Panc1 (cell line): ENCODE data around the gene CDC45. TPM values are rescaled to one million over a fixed set of nuclear protein-coding genes. Genes with fewer than 3 reads are reported as not detected.
"Not testable (repeated sequence)": the region's sequence is repeated elsewhere in the genome, so short reads cannot be mapped to it uniquely, and the experiment has no call there.

Source experiments
- ATAC-seq: fragments of 200-7000 bp; cut with Tn5 transposase; 2 replicates; pipeline ENCODE4 v1.9.1; 2020; ENCODE audit warnings: mild to moderate bottlenecking, moderate library complexity
- BruUV-seq: library from RNA; stranded (reverse); fragments of 400-500 nt; replicated peaks from 2 replicates; lab custom pipeline; 2021; lab: Mats Ljungman, UMichigan
- CTCF ChIA-PET: fragments of 300-600 bp; sonication (Branson Sonifier 250); formaldehyde crosslinking; loops from one replicate; lab custom pipeline; 2022; ENCODE audit warnings: antibody characterized with exemption; lab: Charles Lee
- POLR2A ChIA-PET: fragments of 300-600 bp; sonication (Branson Sonifier 250); formaldehyde crosslinking; loops from one replicate; lab custom pipeline; 2022; ENCODE audit warnings: antibody characterized with exemption; lab: Charles Lee
- DNase-seq: peaks from one replicate; pipeline ENCODE4 v3.0.0-alpha.2; 2010; ENCODE audit warnings: low read depth, low spot score
- H3K27ac ChIP-seq: 2 replicates; pipeline ENCODE4 v1.5.1; 2011; ENCODE audit warnings: mild to moderate bottlenecking, low read length, inconsistent platforms
- H3K27me3 ChIP-seq: fragments of 200-500 bp; sonication (Bioruptor generic); 2 replicates; pipeline ENCODE4 v1.6.0; 2014; ENCODE audit warnings: low read length, inconsistent platforms; ENCODE audit not compliant: control insufficient read depth, insufficient read depth
- H3K36me3 ChIP-seq: fragments of 200-500 bp; sonication (Bioruptor generic); 2 replicates; pipeline ENCODE4 v1.5.1; 2014; ENCODE audit warnings: inconsistent platforms, mild to moderate bottlenecking, low read length, moderate library complexity; ENCODE audit not compliant: control insufficient read depth, insufficient read depth
- H3K4me1 ChIP-seq: 2 replicates; pipeline ENCODE4 v1.5.1; 2011; ENCODE audit warnings: inconsistent platforms, mild to moderate bottlenecking, low read length, moderate library complexity; ENCODE audit not compliant: control insufficient read depth, insufficient read depth
- H3K4me3 ChIP-seq, 2 experiments: 2 replicates each; pipeline ENCODE4 v1.5.1; 2011 to 2012; ENCODE audit warnings: low read depth in 2 of 2, low read length in 2 of 2, mild to moderate bottlenecking in 2 of 2, inconsistent platforms in 1 of 2, moderate library complexity in 1 of 2
- H3K9me3 ChIP-seq: fragments of 200-500 bp; sonication (Bioruptor generic); 2 replicates; pipeline ENCODE4 v1.5.1; 2014; ENCODE audit warnings: low read depth, mild to moderate bottlenecking, inconsistent platforms, low read length, moderate library complexity; ENCODE audit not compliant: control insufficient read depth, insufficient read depth
- POLR2AphosphoS5 ChIP-seq: IDR thresholded peaks from 2 replicates; pipeline ENCODE4 v1.6.1; 2012; ENCODE audit warnings: mild to moderate bottlenecking, low read depth, low read length, moderate library complexity
- SIN3A ChIP-seq: IDR thresholded peaks from 2 replicates; pipeline ENCODE4 v1.6.1; 2012; ENCODE audit warnings: low read depth, mild to moderate bottlenecking, low read length, moderate library complexity, borderline replicate concordance; ENCODE audit not compliant: insufficient read depth
- TCF7L2 ChIP-seq: IDR thresholded peaks from 2 replicates; pipeline ENCODE4 v1.6.1; 2011; ENCODE audit warnings: mild to moderate bottlenecking, low read depth, low read length, inconsistent platforms
- in situ Hi-C: cut with HindIII; loops from 2 replicates; pipeline ENCODE4 v1.10.0; 2016; ENCODE audit warnings: low sequenced_read_pairs, low pct_unique_long_range_greater_than_20kb
- intact Hi-C: fragments of 100-400 bp; cut with micrococcal nuclease; formaldehyde crosslinking; loops from one replicate; pipeline ENCODE4 v1.10.0; 2022; ENCODE audit not compliant: unreplicated experiment
- total RNA-seq: library from RNA; stranded (reverse); gene quantifications from one replicate; pipeline ENCODE4 v1.2.1, GENCODE V29; 2021; ENCODE audit not compliant: unreplicated experiment
- TF ChIP-seq, protein P1 (sequence below), 2 experiments: IDR thresholded peaks; 2 replicates each; pipeline ENCODE4 v1.6.1; 2011 to 2012; ENCODE audit warnings: low read depth in 2 of 2, control low read depth in 1 of 2, low read length in 1 of 2, mild to moderate bottlenecking in 1 of 2, moderate library complexity in 1 of 2; ENCODE audit not compliant: insufficient read depth in 1 of 2
- TF ChIP-seq, protein P2 (sequence below): fragments of 450-650 bp; IDR thresholded peaks from 2 replicates; pipeline ENCODE4 v1.5.1; 2017; ENCODE audit warnings: mild to moderate bottlenecking

Gene CDC45
- total RNA-seq, 1 experiment from 2014 or later: 26.1 TPM

DNA sequence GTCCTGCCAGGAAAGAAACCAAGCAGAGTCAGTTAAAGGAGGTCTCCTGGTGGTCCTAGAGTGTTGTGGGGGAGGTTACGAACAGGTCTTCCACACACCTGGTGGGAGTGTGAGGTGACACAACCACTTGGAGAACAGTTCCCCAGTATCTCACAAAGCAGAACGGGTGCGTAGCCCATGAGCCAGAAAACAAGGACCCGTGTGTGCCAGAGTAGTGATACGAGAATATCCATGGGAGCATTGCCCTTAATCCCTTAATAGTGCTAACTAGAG, 66.2 kb downstream of the CDC45 start:
- TF ChIP-seq, protein P1, sequence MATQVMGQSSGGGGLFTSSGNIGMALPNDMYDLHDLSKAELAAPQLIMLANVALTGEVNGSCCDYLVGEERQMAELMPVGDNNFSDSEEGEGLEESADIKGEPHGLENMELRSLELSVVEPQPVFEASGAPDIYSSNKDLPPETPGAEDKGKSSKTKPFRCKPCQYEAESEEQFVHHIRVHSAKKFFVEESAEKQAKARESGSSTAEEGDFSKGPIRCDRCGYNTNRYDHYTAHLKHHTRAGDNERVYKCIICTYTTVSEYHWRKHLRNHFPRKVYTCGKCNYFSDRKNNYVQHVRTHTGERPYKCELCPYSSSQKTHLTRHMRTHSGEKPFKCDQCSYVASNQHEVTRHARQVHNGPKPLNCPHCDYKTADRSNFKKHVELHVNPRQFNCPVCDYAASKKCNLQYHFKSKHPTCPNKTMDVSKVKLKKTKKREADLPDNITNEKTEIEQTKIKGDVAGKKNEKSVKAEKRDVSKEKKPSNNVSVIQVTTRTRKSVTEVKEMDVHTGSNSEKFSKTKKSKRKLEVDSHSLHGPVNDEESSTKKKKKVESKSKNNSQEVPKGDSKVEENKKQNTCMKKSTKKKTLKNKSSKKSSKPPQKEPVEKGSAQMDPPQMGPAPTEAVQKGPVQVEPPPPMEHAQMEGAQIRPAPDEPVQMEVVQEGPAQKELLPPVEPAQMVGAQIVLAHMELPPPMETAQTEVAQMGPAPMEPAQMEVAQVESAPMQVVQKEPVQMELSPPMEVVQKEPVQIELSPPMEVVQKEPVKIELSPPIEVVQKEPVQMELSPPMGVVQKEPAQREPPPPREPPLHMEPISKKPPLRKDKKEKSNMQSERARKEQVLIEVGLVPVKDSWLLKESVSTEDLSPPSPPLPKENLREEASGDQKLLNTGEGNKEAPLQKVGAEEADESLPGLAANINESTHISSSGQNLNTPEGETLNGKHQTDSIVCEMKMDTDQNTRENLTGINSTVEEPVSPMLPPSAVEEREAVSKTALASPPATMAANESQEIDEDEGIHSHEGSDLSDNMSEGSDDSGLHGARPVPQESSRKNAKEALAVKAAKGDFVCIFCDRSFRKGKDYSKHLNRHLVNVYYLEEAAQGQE (IDR thresholded peaks at IDR 0.05; ENCODE audit: insufficient read depth in 1 of 2, low read depth in 2 of 2, low read length in 1 of 2): no peak

DNA sequence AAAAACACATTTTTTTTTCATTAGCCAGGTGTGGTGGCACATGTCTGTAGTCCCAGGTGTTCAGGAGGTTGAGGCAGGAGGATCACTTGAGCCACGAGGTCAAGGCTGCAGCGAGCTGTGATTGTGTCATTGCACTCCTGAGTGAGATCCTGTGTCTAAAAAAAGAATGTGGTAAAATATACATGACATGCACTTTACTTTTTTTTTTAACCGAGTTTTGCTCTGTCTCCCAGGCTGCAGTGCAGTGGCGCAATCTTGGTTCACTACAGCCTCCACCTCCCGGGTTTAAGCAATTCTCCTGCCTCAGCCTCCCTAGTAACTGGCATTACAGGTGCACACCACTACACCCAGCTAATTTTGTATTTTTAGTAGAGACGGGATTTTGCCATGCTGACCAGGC, 67.0 kb downstream of the CDC45 start:
- no peaks in the 10 kb centered on the region for H3K4me1 ChIP-seq
- no peaks in the 10 kb centered on the region for H3K9me3 ChIP-seq
- H3K27ac ChIP-seq: no peak overlapping the region
- H3K4me3 ChIP-seq: no peak overlapping the region
- no peak for TF ChIP-seq POLR2AphosphoS5
- TF ChIP-seq, protein P2, sequence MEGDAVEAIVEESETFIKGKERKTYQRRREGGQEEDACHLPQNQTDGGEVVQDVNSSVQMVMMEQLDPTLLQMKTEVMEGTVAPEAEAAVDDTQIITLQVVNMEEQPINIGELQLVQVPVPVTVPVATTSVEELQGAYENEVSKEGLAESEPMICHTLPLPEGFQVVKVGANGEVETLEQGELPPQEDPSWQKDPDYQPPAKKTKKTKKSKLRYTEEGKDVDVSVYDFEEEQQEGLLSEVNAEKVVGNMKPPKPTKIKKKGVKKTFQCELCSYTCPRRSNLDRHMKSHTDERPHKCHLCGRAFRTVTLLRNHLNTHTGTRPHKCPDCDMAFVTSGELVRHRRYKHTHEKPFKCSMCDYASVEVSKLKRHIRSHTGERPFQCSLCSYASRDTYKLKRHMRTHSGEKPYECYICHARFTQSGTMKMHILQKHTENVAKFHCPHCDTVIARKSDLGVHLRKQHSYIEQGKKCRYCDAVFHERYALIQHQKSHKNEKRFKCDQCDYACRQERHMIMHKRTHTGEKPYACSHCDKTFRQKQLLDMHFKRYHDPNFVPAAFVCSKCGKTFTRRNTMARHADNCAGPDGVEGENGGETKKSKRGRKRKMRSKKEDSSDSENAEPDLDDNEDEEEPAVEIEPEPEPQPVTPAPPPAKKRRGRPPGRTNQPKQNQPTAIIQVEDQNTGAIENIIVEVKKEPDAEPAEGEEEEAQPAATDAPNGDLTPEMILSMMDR: no peak
- no peak for DNase-seq
- ChIA-PET CTCF (no interaction called here), POLR2A (no interaction called here)
- no peaks in the 10 kb centered on the region for H3K27me3 ChIP-seq
- in situ Hi-C loops (no loop called here), intact Hi-C loops (no loop called here)
- no peaks in the 10 kb centered on the region for H3K36me3 ChIP-seq
- no peak for ATAC-seq
- no TSS peak for BruUV-seq

More for the DNA sequence above, 66.2 kb downstream of the CDC45 start:
- ChIA-PET POLR2A (no interaction called here), CTCF (no interaction called here)
- H3K27me3 ChIP-seq: no peaks in the 10 kb centered on the region
- DNase-seq (no peak), ATAC-seq (no peak)
- in situ Hi-C loops (no loop called here), intact Hi-C loops (no loop called here)
- BruUV-seq: no TSS peak
- H3K27ac ChIP-seq: no peak overlapping the region
- H3K4me3 ChIP-seq: no peak overlapping the region
- H3K9me3 ChIP-seq: no peaks in the 10 kb centered on the region
- no peaks in the 10 kb centered on the region for H3K36me3 ChIP-seq
- H3K4me1 ChIP-seq: no peaks in the 10 kb centered on the region

DNA sequence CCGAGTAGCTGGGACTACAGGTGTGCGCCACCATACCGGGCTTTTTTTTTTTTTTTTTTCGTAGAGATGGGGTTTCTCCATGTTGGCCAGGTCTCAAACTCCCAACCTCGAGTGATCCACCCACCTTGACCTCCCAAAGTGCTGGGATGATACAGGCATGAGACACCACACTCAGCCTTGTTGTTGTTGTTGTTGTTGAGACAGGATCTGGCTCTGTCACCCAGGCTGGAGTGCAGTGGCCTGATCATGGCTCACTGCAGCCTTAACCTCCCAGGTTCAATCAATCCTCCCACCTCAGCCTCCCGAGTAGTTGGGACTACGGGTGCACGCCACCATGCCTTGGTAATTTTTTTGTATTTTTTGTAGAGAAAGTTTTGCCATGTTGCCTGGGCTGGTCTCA, 67.9 kb downstream of the CDC45 start:
- Histone ChIP-seq H3K4me3 (no peak overlapping the region), H3K36me3 (no peaks in the 10 kb centered on the region), H3K9me3 (no peaks in the 10 kb centered on the region), H3K4me1 (no peaks in the 10 kb centered on the region), H3K27ac (no peak overlapping the region), H3K27me3 (no peaks in the 10 kb centered on the region)
- in situ Hi-C loops (no loop called here), intact Hi-C loops (no loop called here)
- BruUV-seq: no TSS peak
- no peak for ATAC-seq
- ChIA-PET POLR2A (no interaction called here), CTCF (no interaction called here)
- TF ChIP-seq POLR2AphosphoS5: no peak
- TF ChIP-seq SIN3A: no peak
- TF ChIP-seq, protein P2: no peak
- TF ChIP-seq, protein P1 (IDR thresholded peaks at IDR 0.05; ENCODE audit: insufficient read depth in 1 of 2, low read depth in 2 of 2, low read length in 1 of 2): no peak
- no peak for TF ChIP-seq TCF7L2
- no peak for DNase-seq

DNA sequence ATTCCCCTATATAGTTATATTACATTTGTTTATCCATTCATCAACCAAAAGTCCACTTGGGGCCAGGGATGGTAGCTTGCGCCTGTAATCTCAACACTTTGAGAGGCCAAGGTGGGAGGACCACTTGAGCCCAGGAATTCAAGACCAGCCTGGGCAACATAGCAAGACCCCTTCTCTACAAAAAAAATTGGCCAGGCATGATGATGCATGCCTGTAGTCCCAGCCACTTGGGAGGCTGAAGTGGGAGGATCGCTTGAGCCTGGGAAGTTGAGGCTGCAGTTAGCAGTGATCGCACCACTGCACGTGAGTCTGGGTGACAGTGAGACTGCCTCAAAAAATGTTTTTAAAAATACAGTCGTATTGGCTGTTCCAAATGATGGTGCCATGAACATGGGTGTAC, 68.7 kb downstream of the CDC45 start:
- BruUV-seq, POLR2A ChIA-PET, in situ Hi-C loops, H3K27me3 ChIP-seq, DNase-seq, H3K4me1 ChIP-seq, H3K4me3 ChIP-seq, H3K9me3 ChIP-seq, H3K27ac ChIP-seq, ATAC-seq, intact Hi-C loops, CTCF ChIA-PET, H3K36me3 ChIP-seq: not testable (repeated sequence)
